Keratinocyte (primary cell): ENCODE results near the gene KIF25. TPM values are rescaled to one million over a fixed set of nuclear protein-coding genes. Genes with fewer than 3 reads are reported as not detected.

Source experiments
- DNase-seq: peaks from one replicate; pipeline ENCODE4 v3.0.0-alpha.2; 2011; ENCODE audit warnings: low read depth, missing footprints, low spot score
- FAIRE-seq: peaks from 2 replicates; lab custom pipeline; 2011; peaks lifted over from hg19 to GRCh38; lab: Jason Lieb, UNC
- H2AFZ ChIP-seq: 2 replicates; pipeline ENCODE4 v1.6.0; 2012; ENCODE audit warnings: low read length, control low read depth, inconsistent platforms; ENCODE audit not compliant: control insufficient read depth
- H3K27ac ChIP-seq: 2 replicates; pipeline ENCODE4 v1.5.1; 2011; ENCODE audit warnings: low read length; ENCODE audit not compliant: control insufficient read depth, insufficient read depth
- H3K27me3 ChIP-seq: 3 replicates; pipeline ENCODE4 v1.6.0; 2011; ENCODE audit warnings: low read length; ENCODE audit not compliant: control insufficient read depth, insufficient read depth; ENCODE audit errors: extremely low read depth
- H3K36me3 ChIP-seq, 2 experiments: 2 replicates in 1 of 2; 3 replicates in 1 of 2; pipeline ENCODE4 v1.5.1; 2011; ENCODE audit warnings: low read length in 2 of 2, mild to moderate bottlenecking in 1 of 2; ENCODE audit not compliant: control insufficient read depth in 2 of 2, insufficient read depth in 2 of 2; ENCODE audit errors: extremely low read depth in 1 of 2
- H3K4me1 ChIP-seq: 3 replicates; pipeline ENCODE4 v1.5.1; 2011; ENCODE audit warnings: low read length; ENCODE audit not compliant: control insufficient read depth, insufficient read depth; ENCODE audit errors: extremely low read depth
- H3K4me2 ChIP-seq: 3 replicates; pipeline ENCODE4 v1.6.0; 2011; ENCODE audit warnings: low read depth, low read length; ENCODE audit not compliant: control insufficient read depth, insufficient read depth; ENCODE audit errors: extremely low read depth
- H3K4me3 ChIP-seq, 3 experiments: fragments of 200-600 bp in 1 of 3; sonication (generic) in 1 of 3; 2 replicates in 2 of 3; 3 replicates in 1 of 3; pipeline ENCODE4 v1.5.1; 2011 to 2016; ENCODE audit warnings: low read length in 3 of 3, mild to moderate bottlenecking in 3 of 3, control low read depth in 2 of 3, inconsistent platforms in 1 of 3, low read depth in 1 of 3, mixed read lengths in 1 of 3, mixed run types in 1 of 3, moderate library complexity in 1 of 3; ENCODE audit not compliant: control insufficient read depth in 2 of 3, insufficient read depth in 2 of 3; ENCODE audit errors: extremely low read depth in 1 of 3
- H3K79me2 ChIP-seq: 2 replicates; pipeline ENCODE4 v1.6.0; 2012; ENCODE audit warnings: low read length; ENCODE audit not compliant: control insufficient read depth, insufficient read depth
- H3K9ac ChIP-seq: 3 replicates; pipeline ENCODE4 v1.6.0; 2011; ENCODE audit warnings: low read length; ENCODE audit not compliant: control insufficient read depth, insufficient read depth; ENCODE audit errors: extremely low read depth
- H3K9me1 ChIP-seq: 3 replicates; pipeline ENCODE4 v1.6.0; 2011; ENCODE audit warnings: low read length; ENCODE audit not compliant: control insufficient read depth, insufficient read depth; ENCODE audit errors: extremely low read depth
- H3K9me3 ChIP-seq: 2 replicates; pipeline ENCODE4 v1.5.1; 2012; ENCODE audit warnings: low read depth, low read length; ENCODE audit not compliant: control insufficient read depth
- H4K20me1 ChIP-seq: 3 replicates; pipeline ENCODE4 v1.6.0; 2011; ENCODE audit warnings: low read length; ENCODE audit not compliant: control insufficient read depth, insufficient read depth; ENCODE audit errors: extremely low read depth
- CTCF ChIP-seq, 3 experiments: IDR thresholded peaks in 1 of 3; conservative IDR thresholded peaks in 1 of 3; optimal IDR thresholded peaks in 1 of 3; 2 replicates in 2 of 3; 3 replicates in 1 of 3; pipeline versions ENCODE3 to v1.5.1; 2011; ENCODE audit warnings: low read length in 3 of 3, mild to moderate bottlenecking in 3 of 3, moderate library complexity in 2 of 3, control low read depth in 1 of 3, inconsistent platforms in 1 of 3; ENCODE audit not compliant: insufficient read depth in 2 of 3; ENCODE audit errors: extremely low read depth in 1 of 3
- EZH2 ChIP-seq: IDR thresholded peaks from one replicate; pipeline ENCODE4 v1.6.1; 2012; ENCODE audit warnings: inconsistent platforms, mild to moderate bottlenecking, low read length, moderate library complexity
- dilution Hi-C: fragments of 300-500 bp; cut with MboI; formaldehyde crosslinking; loops from one replicate; pipeline ENCODE4 v1.7.0; 2020; ENCODE audit warnings: low sequenced_read_pairs; ENCODE audit not compliant: extremely low pct_ligation_motif_present
- polyA plus RNA-seq, 5 experiments: library from polyadenylated mRNA; depleted of rRNA in 3 of 5; stranded (reverse) in 3 of 5; stranded (forward) in 1 of 5; unstranded in 1 of 5; fragments of >200 nt; gene quantifications; 1 replicate in 1 of 5; 2 replicates in 3 of 5; 3 replicates in 1 of 5; pipeline versions ENCODE4 v1.2.1 to v1.2.3, GENCODE V29; 2011 to 2012; ENCODE audit warnings: missing spikeins in 2 of 5, low read depth in 1 of 5, low replicate concordance in 1 of 5

Gene KIF25
- polyA plus RNA-seq, 1 donor (not counting 4 experiments of a cell fraction or from before 2014, with no cell fraction given), result not detected

DNA sequence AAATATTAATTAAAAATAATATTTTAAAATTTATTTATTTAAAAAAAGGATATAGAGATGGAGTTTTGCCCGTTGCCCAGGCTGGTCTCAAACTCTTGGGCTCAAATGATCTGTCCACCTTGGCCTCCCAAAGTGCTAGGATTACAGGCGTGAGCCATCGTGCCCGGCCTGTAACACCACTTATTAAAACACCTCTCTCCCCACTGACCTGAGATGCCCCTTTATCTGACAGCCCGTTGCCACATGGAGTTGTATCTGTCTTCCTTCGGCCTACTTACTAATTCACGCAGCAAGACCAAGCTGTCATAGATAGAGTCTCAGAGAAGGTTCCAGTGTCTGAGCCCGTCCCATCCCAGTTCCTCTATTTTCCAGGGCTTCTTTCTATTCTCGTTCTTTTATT lies 30.7 kb downstream of the KIF25 start:
- no peak overlapping the region for H3K4me2 ChIP-seq
- H3K79me2 ChIP-seq, result no peaks in the 10 kb centered on the region
- H3K27ac ChIP-seq, result no peak overlapping the region
- no peak overlapping the region for H3K9ac ChIP-seq
- FAIRE-seq (no peak), DNase-seq (no peak)
- no peaks in the 10 kb centered on the region for H3K36me3 ChIP-seq
- no peak for TF ChIP-seq CTCF (optimal IDR thresholded peaks at IDR 0.05 in 1 of 3, IDR thresholded peaks at IDR 0.05 in 1 of 3, conservative IDR thresholded peaks at IDR 0.05 in 1 of 3; ENCODE audit: extremely low read depth in 1 of 3, insufficient read depth in 2 of 3, low read length in 3 of 3)
- no peak for TF ChIP-seq EZH2
- H2AFZ ChIP-seq, result no peak overlapping the region
- no peak overlapping the region for H3K4me3 ChIP-seq
- dilution Hi-C loops, result no loop called here
- H3K4me1 ChIP-seq, result no peaks in the 10 kb centered on the region
- no peaks in the 10 kb centered on the region for H4K20me1 ChIP-seq
- no peaks in the 10 kb centered on the region for H3K9me3 ChIP-seq
- H3K27me3 ChIP-seq, result peaks cover 5% of the 10 kb centered on the region
- H3K9me1 ChIP-seq, result no peaks in the 10 kb centered on the region

DNA sequence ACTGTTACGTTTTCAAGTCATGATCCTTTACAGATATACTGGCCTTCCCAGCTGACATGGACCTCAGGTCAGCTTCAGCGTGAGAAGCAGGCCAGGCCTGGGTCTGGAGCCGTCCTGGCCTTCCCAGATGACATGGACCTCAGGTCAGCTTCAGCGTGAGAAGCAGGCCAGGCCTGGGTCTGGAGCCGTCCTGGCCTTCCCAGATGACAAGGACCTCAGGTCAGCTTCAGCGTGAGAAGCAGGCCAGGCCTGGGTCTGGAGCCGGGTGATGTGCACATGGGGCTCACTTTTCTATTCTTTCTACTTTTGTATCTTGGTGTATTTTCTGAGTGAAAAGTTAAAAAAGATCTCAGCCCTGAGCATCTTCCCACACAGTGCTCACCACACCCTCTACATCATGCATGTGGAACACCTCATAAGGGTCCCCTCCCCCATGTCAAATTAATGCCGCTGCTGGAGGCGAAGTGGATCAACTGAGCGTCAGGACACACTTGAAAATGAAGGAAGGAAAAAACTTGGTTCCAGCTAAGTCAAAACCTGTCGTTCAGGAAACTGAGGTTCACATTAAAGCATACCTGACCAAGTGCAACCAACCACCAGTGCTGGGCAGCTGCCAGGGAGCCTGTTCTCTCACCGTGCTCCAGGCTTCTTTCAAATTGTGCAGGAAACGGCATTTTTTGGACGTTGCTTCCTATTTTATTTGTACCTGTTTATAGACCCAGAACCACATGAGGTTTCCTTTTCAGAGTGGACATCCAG lies 32.2 kb downstream of the KIF25 start:
- dilution Hi-C loops, result no loop called here
- DNase-seq, result no peak

More for the DNA sequence above, 32.2 kb downstream of the KIF25 start:
- Histone ChIP-seq H3K4me1 (no peaks in the 10 kb centered on the region), H3K36me3 (no peaks in the 10 kb centered on the region), H2AFZ (no peak overlapping the region), H3K4me2 (no peak overlapping the region), H3K9ac (no peak overlapping the region), H3K27me3 (peaks cover 10% of the 10 kb centered on the region), H3K9me3 (no peaks in the 10 kb centered on the region), H3K79me2 (no peaks in the 10 kb centered on the region), H3K4me3 (no peak overlapping the region), H3K27ac (no peak overlapping the region), H4K20me1 (no peaks in the 10 kb centered on the region), H3K9me1 (no peaks in the 10 kb centered on the region)
- TF ChIP-seq CTCF (optimal IDR thresholded peaks at IDR 0.05 in 1 of 3, IDR thresholded peaks at IDR 0.05 in 1 of 3, conservative IDR thresholded peaks at IDR 0.05 in 1 of 3; ENCODE audit: extremely low read depth in 1 of 3, insufficient read depth in 2 of 3, low read length in 3 of 3) (no peak), EZH2 (no peak)
- no peak for FAIRE-seq
